ENCODE measurements around the gene FBXO44.

The FBXO44 gene

GRCh38 chr1:11691928-11692711 is 37.4 kb downstream of the FBXO44 start:
- no peak for FAIRE-seq

- no peak for FAIRE-seq
Observed at GRCh38 chr1:11693024-11693590, 38.4 kb downstream of the FBXO44 start.

DNA sequence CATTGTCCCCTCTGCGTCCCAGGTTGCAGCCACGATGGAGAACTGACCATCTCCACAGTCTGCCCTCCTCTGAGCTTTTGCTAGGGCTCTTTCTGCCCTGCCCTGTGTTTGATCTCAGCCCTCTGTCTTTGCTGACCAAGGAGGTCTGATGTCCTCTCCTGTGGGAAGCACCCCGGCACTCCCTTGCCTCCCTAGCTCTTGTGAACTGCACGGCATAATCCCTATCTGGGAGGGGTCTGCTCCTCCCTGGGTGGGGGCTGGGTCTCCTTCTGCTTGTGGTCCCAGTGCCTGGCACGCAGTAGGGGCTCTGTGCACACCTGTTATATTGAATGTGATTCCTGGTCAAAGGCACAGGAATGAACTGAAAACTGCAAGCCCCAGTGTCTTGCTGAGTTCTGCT is 39.2 kb downstream of the FBXO44 start:
- no peak for FAIRE-seq

DNA sequence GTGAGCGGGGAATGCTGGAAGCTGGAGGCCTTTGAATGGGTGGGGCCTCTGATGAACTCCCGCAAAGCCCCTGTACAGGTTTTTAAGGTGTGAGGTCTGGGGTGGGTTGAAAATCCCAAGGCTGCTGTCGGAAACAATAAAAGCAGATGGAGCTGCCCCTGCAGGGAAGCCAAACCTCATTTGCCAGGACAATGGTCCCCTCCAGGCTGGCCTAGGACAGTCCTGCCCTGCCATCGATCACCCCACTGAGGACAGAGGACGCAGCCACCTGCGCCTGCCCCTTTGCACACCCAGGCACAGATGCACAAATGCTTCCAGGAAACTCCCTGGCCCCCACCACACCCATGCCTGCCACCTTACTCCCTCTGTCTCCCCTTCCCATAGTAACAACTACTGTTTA is 41.2 kb downstream of the FBXO44 start:
- FAIRE-seq, result no peak

GRCh38 chr1:11697188-11697892 is 42.7 kb downstream of the FBXO44 start:
- FAIRE-seq, result no peak

DNA sequence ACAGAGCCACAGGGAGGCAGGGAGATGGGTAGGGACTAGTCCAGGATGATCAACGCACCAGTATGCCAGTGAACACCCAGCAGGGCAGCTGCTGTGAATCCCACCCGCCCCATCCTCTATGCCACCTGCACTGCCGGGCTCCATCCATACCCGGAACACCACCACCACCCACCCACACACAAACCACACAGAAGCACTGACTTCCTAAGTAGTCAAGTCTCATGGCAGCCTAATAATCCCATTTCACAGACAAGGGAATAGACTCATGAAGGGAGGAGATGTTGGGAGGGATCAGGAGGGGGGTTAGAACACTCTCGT is 43.2 kb downstream of the FBXO44 start:
- FAIRE-seq, result no peak

DNA sequence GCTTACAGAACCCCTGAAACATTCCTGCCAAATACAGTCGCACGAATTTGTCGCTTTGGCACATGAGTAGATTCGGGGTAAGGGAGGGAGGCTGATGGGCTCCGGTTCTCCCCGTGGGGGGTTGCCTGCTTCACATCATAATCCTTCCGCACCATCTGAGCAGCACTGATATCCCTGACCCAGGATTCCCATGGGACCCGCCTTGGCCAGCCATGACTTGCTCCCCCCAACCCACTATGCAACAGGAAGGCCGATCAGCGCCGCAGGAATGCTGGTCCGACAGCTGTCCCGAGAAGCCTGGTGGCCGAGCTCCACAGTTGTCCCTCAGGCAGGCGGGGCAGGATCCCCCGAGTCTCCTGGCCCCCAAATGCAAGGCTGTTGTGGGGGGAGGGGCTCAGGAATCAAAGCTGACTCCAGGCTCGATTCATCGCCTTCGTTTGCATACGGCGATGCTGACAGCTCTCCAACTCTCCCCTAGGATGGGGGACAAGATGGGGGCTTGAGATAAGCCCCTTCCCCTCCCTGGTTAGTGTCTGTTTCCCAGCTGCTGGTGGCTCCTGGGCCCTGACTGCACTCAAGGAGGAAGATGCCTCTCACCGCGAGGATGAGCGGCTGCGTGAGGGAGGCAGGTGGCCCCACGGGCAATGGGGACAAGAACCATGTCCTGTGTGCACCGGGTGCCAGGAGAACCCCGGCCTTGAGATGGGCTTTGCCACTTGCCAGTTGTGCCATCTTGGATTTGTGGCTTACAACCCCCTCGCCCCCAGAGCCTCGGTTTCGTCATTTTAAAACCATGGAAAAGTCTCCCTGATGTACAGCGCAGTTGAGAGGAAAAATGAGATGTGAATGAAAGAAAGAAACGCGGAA is 46.2 kb downstream of the FBXO44 start:
- no peak for FAIRE-seq

DNA sequence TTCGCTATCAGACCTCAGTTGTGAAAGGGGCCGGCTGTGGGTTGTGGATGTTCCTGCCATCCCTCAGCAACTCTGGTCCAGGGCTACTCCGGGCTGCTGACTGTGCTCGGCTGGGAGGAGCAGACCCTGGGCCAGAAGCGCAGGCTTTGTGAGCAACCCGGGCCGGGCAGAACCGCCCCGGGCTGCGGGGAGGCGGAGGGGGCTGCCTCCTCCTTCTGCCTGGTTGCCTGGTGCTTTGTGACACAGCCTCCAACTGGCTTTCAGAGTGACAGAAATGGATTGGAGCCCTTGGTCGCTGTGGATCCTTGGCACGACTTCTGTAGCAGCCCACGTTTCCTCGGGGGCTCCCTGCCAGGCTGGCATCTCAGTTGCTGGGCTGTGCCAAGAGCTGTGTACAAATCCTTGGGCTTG is 46.9 kb downstream of the FBXO44 start:
- no peak for FAIRE-seq

DNA sequence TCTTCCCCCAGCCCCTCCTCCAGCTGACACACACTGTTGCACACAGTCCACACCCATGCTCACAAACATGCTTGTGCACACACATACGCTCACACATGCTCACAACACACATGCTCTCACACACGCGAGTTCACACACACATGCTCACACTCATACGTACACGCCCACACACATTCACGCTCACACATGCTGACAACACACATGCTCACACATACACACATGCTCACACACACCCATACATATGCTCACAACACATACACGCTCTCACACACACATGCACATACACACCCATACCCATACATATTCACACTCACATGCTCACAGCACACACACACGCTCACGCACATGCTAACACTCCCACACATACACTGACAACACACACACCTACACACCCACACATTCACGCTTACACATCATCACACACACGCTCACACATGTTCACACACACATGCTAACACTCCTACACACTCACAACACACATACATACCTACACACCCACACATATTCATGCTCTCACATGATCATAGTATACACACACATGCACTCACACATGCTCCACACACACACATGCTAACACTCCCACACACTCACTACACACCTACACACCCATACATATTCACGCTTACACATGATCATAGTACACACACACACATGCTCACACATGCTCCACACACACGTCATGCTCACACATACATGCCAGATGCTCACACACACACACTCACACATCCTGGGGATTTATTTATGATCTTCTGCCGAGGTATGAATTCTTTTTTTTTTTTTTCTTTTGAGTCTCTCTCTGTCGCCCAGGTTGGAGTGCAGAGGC is 47.5 kb downstream of the FBXO44 start:
- no peak for FAIRE-seq

DNA sequence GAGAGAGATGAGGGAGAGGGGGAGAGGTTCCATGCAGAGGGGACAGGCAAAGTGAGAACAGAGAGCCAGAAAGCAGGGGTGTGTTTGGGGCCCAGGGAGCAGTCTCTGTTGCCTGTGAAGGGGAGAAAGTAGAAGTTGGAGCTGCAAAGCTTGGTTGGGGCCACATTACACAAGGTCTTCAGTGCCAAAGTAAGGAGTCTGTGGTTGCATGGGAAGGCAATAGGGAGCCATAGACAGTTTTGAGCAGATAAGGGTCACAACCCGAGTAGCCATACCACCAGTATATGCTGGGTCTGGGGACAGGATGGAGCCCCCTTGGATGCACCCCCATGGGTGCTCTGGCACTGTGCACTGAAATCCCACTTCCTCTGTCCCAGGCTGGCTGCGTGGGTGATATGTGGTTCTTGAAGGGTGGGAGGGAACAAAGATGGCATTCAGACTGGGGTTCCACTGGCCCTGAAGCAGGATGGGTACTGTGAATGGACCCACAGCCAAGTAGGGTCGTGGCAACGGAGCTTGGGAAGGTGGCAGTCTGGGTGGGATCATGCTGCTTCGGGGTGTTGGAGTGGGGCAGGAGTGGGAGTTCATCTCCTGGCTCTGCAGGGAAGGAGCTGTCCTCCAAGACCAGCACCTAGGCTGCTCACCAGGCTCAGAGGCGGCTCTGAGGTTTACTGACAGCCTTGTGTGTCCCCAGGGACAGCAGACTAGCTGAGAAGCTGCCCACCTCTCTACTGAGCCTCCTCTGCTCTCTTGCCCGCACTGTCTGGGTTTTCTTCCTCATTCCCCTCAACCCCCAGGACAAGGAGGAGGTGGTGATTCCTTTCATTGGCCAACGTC is 48.9 kb downstream of the FBXO44 start:
- no peak for FAIRE-seq

- no peak for FAIRE-seq
Observed at GRCh38 chr1:11704194-11704529, 49.5 kb downstream of the FBXO44 start.

DNA sequence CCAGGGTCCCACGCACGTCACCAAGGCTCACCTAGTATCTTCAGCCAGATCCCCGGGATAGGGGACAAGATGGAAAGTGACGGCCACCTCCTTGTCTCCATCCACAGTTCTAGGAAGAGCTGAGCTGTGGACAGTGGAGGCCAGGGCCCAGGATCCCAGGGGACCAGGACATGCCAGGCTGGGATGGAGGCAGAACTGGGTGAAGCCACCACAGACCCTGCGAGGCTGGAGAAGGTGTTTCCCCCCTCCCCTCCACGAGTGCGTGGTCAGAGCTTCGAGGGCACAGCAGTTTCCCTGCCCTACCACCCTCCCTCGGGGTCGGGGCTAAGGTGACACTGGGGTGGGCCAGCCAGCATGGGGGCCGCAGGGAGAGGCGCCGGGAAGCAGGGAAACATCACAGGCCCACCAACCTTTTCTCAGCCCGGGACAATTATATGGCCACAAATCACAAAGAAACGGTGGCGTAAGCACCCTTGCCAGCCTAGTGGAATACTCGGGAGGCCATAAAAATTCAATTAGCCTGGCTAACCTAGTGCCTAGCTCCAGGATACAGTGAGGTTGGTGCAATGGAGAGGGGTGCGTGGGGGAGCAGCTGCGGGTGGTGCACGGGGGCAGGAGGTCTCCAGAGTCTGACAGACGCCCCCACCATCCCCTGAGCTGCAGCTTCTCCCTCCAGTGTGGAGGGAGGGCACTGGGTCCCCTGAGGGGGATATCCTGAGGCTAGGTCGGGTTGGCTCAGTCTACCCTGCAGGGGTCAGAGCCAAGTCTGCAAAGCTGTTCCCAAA is 50.2 kb downstream of the FBXO44 start:
- FAIRE-seq, result no peak

- no peak for FAIRE-seq
Observed at GRCh38 chr1:11705596-11705995, 50.9 kb downstream of the FBXO44 start.

GRCh38 chr1:11706292-11706691 is 51.6 kb downstream of the FBXO44 start:
- FAIRE-seq, result no peak

DNA sequence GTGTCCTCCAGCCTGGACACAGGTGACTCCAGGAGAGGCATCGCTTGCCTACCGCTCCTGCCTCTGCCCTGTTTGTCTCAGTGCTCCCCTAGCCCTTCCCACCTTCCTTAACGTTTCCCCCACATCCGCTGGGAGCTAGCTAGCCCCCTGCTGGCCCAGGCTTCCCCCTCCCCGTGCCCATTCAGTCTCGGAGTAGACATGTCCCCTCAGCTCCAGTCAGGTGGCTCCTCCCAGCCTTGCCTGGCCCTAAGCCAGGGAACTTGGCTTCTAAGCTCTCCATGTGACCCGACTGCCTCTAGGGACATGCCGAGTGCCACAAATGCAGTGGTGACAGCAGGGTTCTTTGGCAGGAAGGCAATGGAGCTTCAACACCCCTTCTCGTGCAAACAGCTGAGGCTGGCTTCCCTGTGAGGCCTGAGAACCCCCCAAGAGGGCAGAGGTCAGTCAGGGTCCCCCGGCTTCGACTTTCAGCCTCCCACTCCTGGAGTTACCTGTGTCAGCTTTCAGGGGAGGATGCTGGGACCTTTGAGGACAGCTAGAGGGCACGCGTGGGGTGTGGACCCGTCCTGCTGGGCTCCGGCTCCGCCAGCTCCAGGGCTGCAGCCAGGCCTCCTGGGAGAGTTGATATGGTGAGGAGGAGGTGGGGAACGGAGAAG is 53.1 kb downstream of the FBXO44 start:
- no peak for FAIRE-seq

- no peak for FAIRE-seq
Observed at GRCh38 chr1:11708554-11709350, 54.1 kb downstream of the FBXO44 start.

- no peak for FAIRE-seq
Observed at GRCh38 chr1:11711490-11711889, 56.8 kb downstream of the FBXO44 start.

GRCh38 chr1:11712285-11712684 is 57.6 kb downstream of the FBXO44 start:
- FAIRE-seq, result no peak
